SK-N-MC (cell line): Measurements from ENCODE around the gene WDR7.

Experiments
- DNase-seq: peaks from one replicate; pipeline ENCODE4 v3.0.0-alpha.2; 2011; ENCODE audit warnings: low read depth, low spot score
- H3K27ac ChIP-seq: fragments of 200-600 bp; sonication (generic); 2 replicates; pipeline ENCODE4 v1.5.1; 2016; ENCODE audit warnings: mixed run types
- H3K36me3 ChIP-seq: fragments of 200-600 bp; sonication (generic); 2 replicates; pipeline ENCODE4 v1.6.1; 2017; ENCODE audit warnings: antibody characterized with exemption, low read length, mixed read lengths; ENCODE audit not compliant: insufficient read depth
- H3K4me3 ChIP-seq: fragments of 200-600 bp; sonication (generic); 2 replicates; pipeline ENCODE4 v1.5.1; 2016
- H3K9ac ChIP-seq: fragments of 200-600 bp; sonication (generic); 2 replicates; pipeline ENCODE4 v1.8.0; 2017; ENCODE audit warnings: mixed run types, mixed read lengths; ENCODE audit not compliant: insufficient read length
- H3K9me3 ChIP-seq: fragments of 200-600 bp; sonication (generic); 2 replicates; pipeline ENCODE4 v1.6.1; 2017; ENCODE audit warnings: low read depth, mild to moderate bottlenecking, antibody characterized with exemption, low read length, moderate library complexity, mixed read lengths
- EZH2 ChIP-seq: fragments of 200-600 bp; sonication (generic); IDR thresholded peaks from one replicate; pipeline ENCODE4 v1.6.1; 2017; ENCODE audit warnings: antibody characterized with exemption
- FOXP2 ChIP-seq: optimal IDR thresholded peaks from 2 replicates; pipeline ENCODE3; 2011; ENCODE audit warnings: mild to moderate bottlenecking, moderate library complexity; ENCODE audit not compliant: insufficient read depth; ENCODE audit errors: extremely low read length, control extremely low read depth
- POLR2AphosphoS5 ChIP-seq: IDR thresholded peaks from 2 replicates; pipeline ENCODE4 v1.6.1; 2012; ENCODE audit warnings: mild to moderate bottlenecking, low read depth, low read length, borderline replicate concordance

The WDR7 gene

GRCh38 chr18:56823986-56824565 is 172.9 kb downstream of the WDR7 start:
- TF ChIP-seq FOXP2: no peak
- TF ChIP-seq POLR2AphosphoS5: no peak
- no peak for TF ChIP-seq EZH2
- no peak for DNase-seq

DNA sequence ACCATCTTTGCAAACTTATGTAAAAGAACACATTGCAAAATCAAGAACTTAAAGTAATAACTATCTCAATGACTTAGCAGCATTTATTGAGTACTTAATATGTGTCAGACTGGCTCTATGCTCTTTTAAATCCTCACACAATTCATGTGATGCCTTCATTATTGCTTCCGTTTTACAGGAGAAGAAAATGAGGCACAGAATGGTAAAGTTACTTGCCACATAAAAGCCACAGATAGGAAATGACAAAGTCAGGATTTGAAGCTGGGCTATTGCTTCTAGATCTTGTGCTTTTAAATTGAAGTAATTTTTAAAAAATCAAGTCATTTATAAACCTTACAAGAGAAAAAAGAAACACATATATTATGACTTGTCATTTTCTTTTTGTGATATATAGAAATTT is 174.2 kb downstream of the WDR7 start:
- no peaks in the 10 kb centered on the region for H3K36me3 ChIP-seq
- no peak for DNase-seq
- TF ChIP-seq POLR2AphosphoS5: no peak
- no peak for TF ChIP-seq FOXP2
- no peak for TF ChIP-seq EZH2
- H3K27ac ChIP-seq: no peak overlapping the region
- no peaks in the 10 kb centered on the region for H3K9me3 ChIP-seq
- no peak overlapping the region for H3K4me3 ChIP-seq
- no peak overlapping the region for H3K9ac ChIP-seq

More at GRCh38 chr18:56823986-56824565, 172.9 kb downstream of the WDR7 start:
- Histone ChIP-seq H3K4me3 (no peak overlapping the region), H3K36me3 (no peaks in the 10 kb centered on the region), H3K9ac (no peak overlapping the region), H3K27ac (no peak overlapping the region), H3K9me3 (no peaks in the 10 kb centered on the region)

DNA sequence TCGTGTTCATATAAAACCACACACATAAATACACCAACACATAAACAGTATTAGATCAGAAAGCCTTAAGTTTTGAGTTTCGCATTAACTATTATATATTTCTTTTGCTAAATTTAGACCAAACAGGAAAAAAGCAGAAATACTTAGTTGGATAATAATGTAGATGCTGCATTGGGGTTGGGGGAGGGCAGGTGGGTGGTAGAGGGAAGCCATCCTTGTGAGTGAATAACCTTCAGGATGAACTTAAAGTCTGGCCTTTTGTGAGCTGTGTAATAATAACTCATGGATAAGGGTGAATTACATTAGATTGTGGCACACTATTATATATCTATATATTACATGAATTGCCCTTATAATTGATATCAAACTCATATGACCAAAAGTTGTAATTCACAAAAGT is 174.7 kb downstream of the WDR7 start:
- no peak overlapping the region for H3K27ac ChIP-seq
- no peak overlapping the region for H3K4me3 ChIP-seq
- no peak for DNase-seq
- H3K9me3 ChIP-seq: no peaks in the 10 kb centered on the region
- no peak overlapping the region for H3K9ac ChIP-seq
- TF ChIP-seq FOXP2: no peak
- no peak for TF ChIP-seq POLR2AphosphoS5
- no peak for TF ChIP-seq EZH2
- H3K36me3 ChIP-seq: no peaks in the 10 kb centered on the region

GRCh38 chr18:56831988-56832387 is 180.8 kb downstream of the WDR7 start:
- Histone ChIP-seq H3K27ac (no peak overlapping the region), H3K9ac (no peak overlapping the region), H3K36me3 (no peaks in the 10 kb centered on the region), H3K4me3 (no peak overlapping the region), H3K9me3 (no peaks in the 10 kb centered on the region)
- DNase-seq: no peak
- TF ChIP-seq EZH2 (no peak), POLR2AphosphoS5 (no peak), FOXP2 (no peak)

- no peak for DNase-seq
- no peak overlapping the region for H3K9ac ChIP-seq
- no peaks in the 10 kb centered on the region for H3K36me3 ChIP-seq
- H3K4me3 ChIP-seq: no peak overlapping the region
- no peaks in the 10 kb centered on the region for H3K9me3 ChIP-seq
- TF ChIP-seq EZH2: no peak
- H3K27ac ChIP-seq: no peak overlapping the region
Measured at GRCh38 chr18:56835331-56835730, 184.2 kb downstream of the WDR7 start.

DNA sequence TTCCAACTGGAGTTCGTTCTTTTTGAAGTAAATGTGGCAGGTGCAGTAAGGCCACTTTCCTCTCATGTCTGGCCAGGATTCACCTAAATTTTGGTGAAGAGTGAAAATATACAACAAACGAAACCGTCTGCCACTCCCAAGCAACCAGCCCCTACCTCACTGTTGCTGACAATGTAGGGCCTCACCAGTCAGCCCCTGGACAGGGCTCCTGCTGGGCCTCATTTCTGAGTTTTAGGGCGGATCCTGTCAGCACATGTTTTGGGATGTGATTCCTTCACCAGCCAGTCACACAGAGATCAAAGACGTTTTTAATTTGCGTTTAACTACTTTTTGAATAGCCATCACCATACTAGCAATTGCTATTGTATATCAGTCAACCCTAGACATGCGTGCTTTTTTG is 185.0 kb downstream of the WDR7 start:
- H3K9ac ChIP-seq: no peak overlapping the region
- H3K27ac ChIP-seq: no peak overlapping the region
- H3K9me3 ChIP-seq: no peaks in the 10 kb centered on the region
- TF ChIP-seq EZH2 (no peak), POLR2AphosphoS5 (no peak), FOXP2 (no peak)
- H3K36me3 ChIP-seq: no peaks in the 10 kb centered on the region
- H3K4me3 ChIP-seq: no peak overlapping the region
- no peak for DNase-seq

DNA sequence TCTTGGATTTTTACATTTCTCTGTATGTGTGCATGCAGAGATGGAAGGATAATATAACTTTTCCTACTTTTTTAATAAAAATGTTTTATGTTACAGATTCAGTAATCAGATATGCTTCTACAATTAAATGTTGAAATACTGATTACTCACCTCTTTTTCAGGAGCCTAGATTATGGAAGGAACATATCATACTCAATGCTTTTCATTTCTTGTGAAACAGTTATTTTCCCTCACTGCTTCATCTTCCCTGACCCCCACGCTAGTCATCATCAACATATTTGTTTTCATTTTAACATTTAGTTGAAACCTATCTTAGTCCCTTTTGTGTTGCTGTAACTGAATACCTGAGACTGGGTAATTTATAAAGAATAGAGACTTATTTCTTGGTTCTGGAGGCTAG is 190.7 kb downstream of the WDR7 start:
- Histone ChIP-seq H3K4me3 (no peak overlapping the region), H3K9ac (no peak overlapping the region), H3K36me3 (no peaks in the 10 kb centered on the region), H3K9me3 (no peaks in the 10 kb centered on the region), H3K27ac (no peak overlapping the region)
- DNase-seq: no peak
- TF ChIP-seq EZH2: no peak
- TF ChIP-seq FOXP2: no peak
- no peak for TF ChIP-seq POLR2AphosphoS5

- no peak for DNase-seq
- Histone ChIP-seq H3K9me3 (no peaks in the 10 kb centered on the region), H3K36me3 (no peaks in the 10 kb centered on the region), H3K9ac (no peak overlapping the region), H3K27ac (no peak overlapping the region), H3K4me3 (no peak overlapping the region)
- TF ChIP-seq EZH2: no peak
- no peak for TF ChIP-seq POLR2AphosphoS5
- TF ChIP-seq FOXP2: no peak
Measured at GRCh38 chr18:56843241-56843640, 192.1 kb downstream of the WDR7 start.

GRCh38 chr18:56844556-56844955 is 193.4 kb downstream of the WDR7 start:
- Histone ChIP-seq H3K4me3 (no peak overlapping the region), H3K36me3 (no peaks in the 10 kb centered on the region), H3K9me3 (no peaks in the 10 kb centered on the region), H3K27ac (no peak overlapping the region), H3K9ac (no peak overlapping the region)
- no peak for DNase-seq
- TF ChIP-seq POLR2AphosphoS5 (no peak), EZH2 (no peak), FOXP2 (no peak)
